Fibroblast of lung (primary cell): Measurements from ENCODE around the gene ABR.

Experiments
- CTCF ChIP-seq, 2 donors: IDR thresholded peaks in 1 of 2; conservative IDR thresholded peaks in 1 of 2; 1 replicate in 1 of 2; 2 replicates in 1 of 2; pipeline ENCODE4 v1.5.1; 2011 to 2012; ENCODE audit warnings: low read length in 2 of 2, control low read depth in 1 of 2, inconsistent platforms in 1 of 2, low read depth in 1 of 2, mild to moderate bottlenecking in 1 of 2
- EZH2 ChIP-seq: IDR thresholded peaks from 2 replicates; pipeline ENCODE4 v1.5.1; 2012; ENCODE audit warnings: low read length, control low read depth, mild to moderate bottlenecking; ENCODE audit errors: missing control alignments

- TF ChIP-seq CTCF (conservative IDR thresholded peaks at IDR 0.05 in 1 of 2, IDR thresholded peaks at IDR 0.05 in 1 of 2; ENCODE audit: low read depth in 1 of 2, low read length in 2 of 2) (no peak), EZH2 (no peak)
Observed at GRCh38 chr17:1169929-1170312, 9.9 kb downstream of the ABR start.
